ENCODE measurements around the gene METTL24. TPM values are rescaled to one million over a fixed set of nuclear protein-coding genes. Genes with fewer than 3 reads are reported as not detected.

METTL24 gene
- total RNA-seq, 1 experiment from 2014 or later: 0.61 TPM

DNA sequence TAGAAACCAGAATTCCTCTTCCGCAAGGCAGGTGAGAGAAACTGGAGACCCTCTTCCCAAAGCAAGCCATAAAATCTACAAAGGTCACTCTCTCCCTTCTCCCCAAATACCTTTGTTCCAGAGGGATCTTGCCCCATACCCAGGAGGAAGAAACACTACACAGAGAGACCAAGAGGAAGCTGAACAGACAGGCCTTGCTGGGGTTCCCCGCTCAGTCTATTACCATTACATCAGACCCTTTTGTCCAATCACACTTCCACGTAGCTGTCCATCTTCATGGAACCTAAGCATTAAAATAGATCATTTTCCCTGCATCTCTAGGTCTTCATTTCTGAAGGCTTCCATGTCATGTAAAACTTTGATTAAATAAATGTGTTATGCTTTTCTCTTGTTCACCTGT is 32.1 kb downstream of the METTL24 start:
- Mint-ChIP-seq H3K36me3 (ENCODE audit: insufficient read depth in 1 of 3, low read depth in 3 of 3) (no peaks in the 10 kb centered on the region), H3K9me3 (no peaks in the 10 kb centered on the region), H3K4me3 (no peak overlapping the region), H3K27me3 (ENCODE audit: low read depth) (peaks cover 8% of the 10 kb centered on the region), H3K4me1 (peaks cover 40 to 58% of the 10 kb centered on the region in 2 experiments), H3K27ac (peak overlapping the region in 1 of 3 experiments; percentile 16; a peak in 1 of 7 replicates)
- no peaks in the 10 kb centered on the region for H3K9me3 ChIP-seq (ENCODE audit: control insufficient read depth, low read depth, low read length)
- no peak overlapping the region for H4K91ac ChIP-seq (ENCODE audit: insufficient read length, low read depth, low read length)
- H3T11ph ChIP-seq (ENCODE audit: low read length): no peak overlapping the region
- H3K23ac ChIP-seq (ENCODE audit: insufficient read length, low read depth, low read length): no peak overlapping the region
- H2AK5ac ChIP-seq (ENCODE audit: insufficient read length, low read length): no peak overlapping the region
- no peak overlapping the region for H2BK120ac ChIP-seq (ENCODE audit: low read depth, low read length, poor library complexity, severe bottlenecking)
- no peak overlapping the region for H4K5ac ChIP-seq (ENCODE audit: insufficient read length, low read depth, low read length)
- H3K4ac ChIP-seq (ENCODE audit: low read depth, low read length): no peak overlapping the region
- no peaks in the 10 kb centered on the region for H4K20me1 ChIP-seq (ENCODE audit: control insufficient read depth, insufficient read depth, insufficient read length)
- DNase-seq: no peak
- no peak overlapping the region for H3K9ac ChIP-seq (ENCODE audit: extremely low read depth, insufficient read length, low read length)
- H3K4me1 ChIP-seq (ENCODE audit: insufficient read depth, low read length): no peaks in the 10 kb centered on the region; the same call in 1 of the 2 replicates
- H2AFZ ChIP-seq (ENCODE audit: low read length): no peak overlapping the region
- no peak overlapping the region for H3K27ac ChIP-seq (ENCODE audit: insufficient read length, low read depth, low read length)
- H2BK5ac ChIP-seq (ENCODE audit: insufficient read length, low read length): no peak overlapping the region
- H4K8ac ChIP-seq (replicated peaks; ENCODE audit: insufficient read length, low read depth, low read length): no peak overlapping the region
- no peak overlapping the region for H3K56ac ChIP-seq (ENCODE audit: insufficient read length, low read depth, low read length)
- H3K27me3 ChIP-seq (ENCODE audit: insufficient read depth, low read length): no peaks in the 10 kb centered on the region
- H2BK20ac ChIP-seq (ENCODE audit: low read depth, low read length, poor library complexity, severe bottlenecking): no peak overlapping the region
- WGBS (ENCODE audit: extremely low coverage, insufficient read length, low lambda C conversion rate): no CpG with 5 or more reads among the region's 3 CpGs
- H3K18ac ChIP-seq (ENCODE audit: insufficient read length, low read depth, low read length): no peak overlapping the region
- no peaks in the 10 kb centered on the region for H3K79me2 ChIP-seq (ENCODE audit: insufficient read depth, low read length)
- TF ChIP-seq, protein P1, sequence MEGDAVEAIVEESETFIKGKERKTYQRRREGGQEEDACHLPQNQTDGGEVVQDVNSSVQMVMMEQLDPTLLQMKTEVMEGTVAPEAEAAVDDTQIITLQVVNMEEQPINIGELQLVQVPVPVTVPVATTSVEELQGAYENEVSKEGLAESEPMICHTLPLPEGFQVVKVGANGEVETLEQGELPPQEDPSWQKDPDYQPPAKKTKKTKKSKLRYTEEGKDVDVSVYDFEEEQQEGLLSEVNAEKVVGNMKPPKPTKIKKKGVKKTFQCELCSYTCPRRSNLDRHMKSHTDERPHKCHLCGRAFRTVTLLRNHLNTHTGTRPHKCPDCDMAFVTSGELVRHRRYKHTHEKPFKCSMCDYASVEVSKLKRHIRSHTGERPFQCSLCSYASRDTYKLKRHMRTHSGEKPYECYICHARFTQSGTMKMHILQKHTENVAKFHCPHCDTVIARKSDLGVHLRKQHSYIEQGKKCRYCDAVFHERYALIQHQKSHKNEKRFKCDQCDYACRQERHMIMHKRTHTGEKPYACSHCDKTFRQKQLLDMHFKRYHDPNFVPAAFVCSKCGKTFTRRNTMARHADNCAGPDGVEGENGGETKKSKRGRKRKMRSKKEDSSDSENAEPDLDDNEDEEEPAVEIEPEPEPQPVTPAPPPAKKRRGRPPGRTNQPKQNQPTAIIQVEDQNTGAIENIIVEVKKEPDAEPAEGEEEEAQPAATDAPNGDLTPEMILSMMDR (conservative IDR thresholded peaks at IDR 0.05): no peak
- no peak overlapping the region for H2BK15ac ChIP-seq (ENCODE audit: low read depth, low read length)
- no peak overlapping the region for H3K14ac ChIP-seq (ENCODE audit: insufficient read depth, low read length)
- no peak overlapping the region for H3K4me2 ChIP-seq (ENCODE audit: insufficient read depth, insufficient read length, low read length)
- H3K79me1 ChIP-seq (ENCODE audit: insufficient read depth, low read depth, low read length, poor library complexity, severe bottlenecking): no peaks in the 10 kb centered on the region
- H3K23me2 ChIP-seq (ENCODE audit: insufficient read length, low read depth, low read length, poor library complexity, severe bottlenecking): no peaks in the 10 kb centered on the region
- no peak overlapping the region for H2BK12ac ChIP-seq (ENCODE audit: insufficient read length, low read depth, low read length)

All from H9 (cell line).